NCI-H1930 (cell line): ENCODE measurements around the gene APELA.
"Not testable (repeated sequence)": the region's sequence is repeated elsewhere in the genome, so short reads cannot be mapped to it uniquely, and the experiment has no call there.

Source experiments
- DNase-seq, 2 experiments: peaks; one replicate each; lab custom pipeline; 2025; lab: John Stamatoyannopoulos, UW

Gene APELA

DNA sequence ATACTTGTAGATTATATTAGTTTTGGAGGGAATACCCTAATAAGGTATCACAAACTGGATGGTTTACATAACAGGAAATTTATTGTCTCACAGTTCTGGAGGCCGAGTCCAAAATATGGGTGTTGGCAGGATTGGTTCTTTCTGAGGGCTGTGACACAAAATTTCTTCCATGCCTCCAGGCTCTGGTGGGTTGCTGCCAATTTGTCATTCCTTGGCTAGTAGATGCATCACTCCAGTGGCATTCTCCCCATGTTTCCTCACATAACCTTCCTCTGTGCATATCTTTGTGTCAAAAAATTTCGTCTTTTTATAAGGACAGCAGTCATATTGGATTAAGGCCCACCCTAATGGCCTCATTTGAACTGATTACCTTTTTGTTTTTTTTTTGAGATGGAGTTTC is 49.3 kb downstream of the APELA start:
- DNase-seq = no peak

DNA sequence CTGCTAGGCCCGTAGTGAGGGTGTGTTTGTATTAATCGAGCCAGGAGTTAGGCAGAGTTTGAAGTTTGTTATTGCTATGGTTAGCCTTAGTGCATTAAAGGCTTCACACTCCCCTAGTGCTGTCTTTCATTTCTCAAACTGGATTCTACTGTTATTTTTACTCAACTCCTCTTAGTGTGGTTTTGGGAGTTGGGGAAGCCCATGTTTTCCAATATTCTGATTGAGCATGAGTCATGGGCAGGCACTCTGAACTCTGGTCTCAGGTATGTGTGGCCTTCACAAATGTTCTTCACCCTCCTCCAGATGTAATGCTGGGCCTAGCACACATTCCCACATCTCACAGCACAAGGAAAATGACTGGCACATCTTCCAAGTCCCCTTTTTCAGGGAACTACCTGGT is 50.1 kb downstream of the APELA start:
- DNase-seq = not testable (repeated sequence)

DNA sequence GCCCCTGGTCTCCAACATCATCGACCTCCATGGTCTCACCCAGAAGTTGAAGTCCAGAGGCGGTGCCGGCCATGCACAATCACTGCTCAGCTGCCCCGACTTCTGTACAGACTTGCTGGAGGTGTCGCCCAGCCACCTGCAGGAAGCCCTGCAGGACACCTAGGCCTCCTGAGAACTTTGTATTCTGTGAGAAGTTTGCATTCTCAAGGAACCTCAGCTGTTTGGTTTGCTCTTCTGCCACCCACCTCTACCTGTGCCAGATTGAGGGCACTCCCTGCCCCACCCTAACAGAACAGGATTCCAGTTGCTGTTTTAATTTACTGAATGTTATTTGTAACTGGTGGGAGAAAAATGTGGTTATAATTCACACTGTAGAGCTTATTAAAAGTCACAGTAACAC is 53.7 kb downstream of the APELA start:
- DNase-seq = no peak

DNA sequence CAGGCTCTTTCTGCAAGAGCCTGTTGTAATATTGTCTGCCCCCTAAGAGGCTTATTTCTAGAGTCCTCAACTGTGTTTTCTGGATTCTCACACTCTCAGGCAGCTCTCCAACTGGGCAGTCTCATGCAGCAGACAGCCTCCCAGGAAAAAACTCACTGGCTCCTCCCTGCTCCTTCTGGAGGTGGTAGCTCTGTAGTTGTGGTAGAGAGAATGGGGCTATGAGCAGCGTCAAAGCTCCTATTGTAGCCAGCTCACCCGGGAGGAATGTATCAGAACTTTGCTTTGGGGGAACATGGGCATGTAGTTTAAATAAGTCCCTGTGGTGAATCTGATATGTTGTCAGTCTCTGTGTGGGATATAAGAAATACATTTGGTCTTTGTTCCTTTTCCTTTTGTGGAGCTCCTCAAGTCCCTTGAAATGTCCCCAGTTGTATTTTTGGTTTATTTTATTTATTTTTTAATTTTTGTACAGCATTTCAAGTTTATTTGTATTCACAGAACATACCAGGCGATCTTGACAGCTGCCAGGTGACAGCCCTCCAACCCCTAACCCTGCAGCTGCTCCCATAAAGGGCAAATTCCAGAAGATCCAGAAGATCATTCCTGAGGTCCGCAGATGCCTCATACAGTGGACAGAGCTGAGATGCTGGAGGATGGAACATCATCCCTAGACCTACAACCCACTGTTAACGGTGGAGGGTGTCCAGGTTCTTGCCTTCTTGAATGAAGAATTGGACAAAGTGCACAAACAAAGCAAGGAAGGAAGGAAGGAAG is 54.8 kb downstream of the APELA start:
- DNase-seq = no peak

DNA sequence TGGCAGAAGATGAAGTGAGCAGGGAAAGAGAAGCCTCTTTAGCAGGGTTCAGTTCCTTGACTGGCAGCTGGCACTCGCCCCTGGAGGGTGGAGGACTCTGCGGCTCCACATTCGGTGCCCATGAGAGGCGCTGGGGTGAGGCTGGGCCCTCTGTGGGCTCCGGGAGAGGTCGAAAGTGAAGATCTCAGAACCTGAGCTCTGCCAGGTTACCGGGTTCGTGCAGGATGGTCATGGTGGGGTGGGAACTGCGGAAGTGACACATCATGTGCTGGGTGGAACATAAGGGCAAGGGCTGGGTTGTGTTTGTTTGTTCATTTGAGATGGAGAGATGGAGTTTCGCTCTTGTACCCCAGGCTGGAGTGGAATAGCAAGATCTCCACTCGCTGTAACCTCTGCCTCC is 56.3 kb downstream of the APELA start:
- DNase-seq = no peak

DNA sequence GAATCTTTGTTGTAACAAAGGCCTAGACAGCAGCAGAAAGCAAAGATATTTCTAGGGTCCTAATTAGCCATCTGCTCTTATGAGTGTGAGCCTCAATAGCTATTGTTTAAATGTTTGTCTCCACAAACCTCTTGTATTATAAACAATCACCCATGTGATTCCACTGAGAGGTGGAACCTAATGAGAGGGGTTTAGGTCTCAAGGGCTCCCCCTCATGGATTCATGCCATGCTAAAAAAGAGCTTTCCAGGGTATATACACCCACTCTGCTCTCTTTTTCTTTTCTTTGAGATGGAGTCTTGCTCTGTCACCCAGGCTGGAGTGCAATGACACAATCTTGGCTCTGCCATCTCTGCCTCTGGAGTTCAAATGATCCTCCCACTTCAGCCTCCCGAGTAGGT is 58.4 kb downstream of the APELA start:
- no peak for DNase-seq

DNA sequence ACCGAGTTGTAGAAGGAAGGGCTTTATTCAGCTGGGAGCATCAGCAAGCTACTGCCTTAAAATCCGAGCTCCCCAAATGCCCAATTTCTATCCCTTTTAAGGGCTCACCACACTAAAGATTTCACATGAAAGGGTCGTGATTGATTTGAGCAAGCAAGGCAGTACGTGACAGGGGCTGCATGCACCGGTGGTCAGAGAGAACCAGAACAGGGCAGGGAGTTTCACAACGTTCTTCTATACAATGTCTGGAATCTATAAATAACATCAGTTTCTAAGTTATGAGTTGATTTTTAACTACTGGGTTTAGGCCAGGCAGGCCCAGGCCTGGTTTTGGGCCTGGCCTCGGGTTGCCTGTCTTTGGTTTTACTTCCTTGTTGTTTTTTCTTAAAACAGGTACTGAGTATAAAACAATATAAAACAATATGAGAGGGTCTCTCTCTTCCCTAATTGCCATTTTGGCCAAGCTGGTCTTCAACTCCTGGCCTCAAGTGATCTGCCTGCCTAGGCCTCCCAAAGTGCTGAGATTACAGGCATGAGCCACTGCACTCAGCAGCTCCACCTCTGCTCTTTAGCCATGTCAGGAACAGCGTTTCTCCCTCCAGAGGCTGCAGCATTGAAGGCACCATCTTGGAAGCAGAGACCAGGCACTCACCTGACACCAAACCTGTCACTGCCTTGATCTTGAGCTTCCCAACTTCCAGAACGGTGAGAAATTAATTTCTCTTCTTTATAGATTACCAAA is 59.1 kb downstream of the APELA start:
- not testable (repeated sequence) for DNase-seq

DNA sequence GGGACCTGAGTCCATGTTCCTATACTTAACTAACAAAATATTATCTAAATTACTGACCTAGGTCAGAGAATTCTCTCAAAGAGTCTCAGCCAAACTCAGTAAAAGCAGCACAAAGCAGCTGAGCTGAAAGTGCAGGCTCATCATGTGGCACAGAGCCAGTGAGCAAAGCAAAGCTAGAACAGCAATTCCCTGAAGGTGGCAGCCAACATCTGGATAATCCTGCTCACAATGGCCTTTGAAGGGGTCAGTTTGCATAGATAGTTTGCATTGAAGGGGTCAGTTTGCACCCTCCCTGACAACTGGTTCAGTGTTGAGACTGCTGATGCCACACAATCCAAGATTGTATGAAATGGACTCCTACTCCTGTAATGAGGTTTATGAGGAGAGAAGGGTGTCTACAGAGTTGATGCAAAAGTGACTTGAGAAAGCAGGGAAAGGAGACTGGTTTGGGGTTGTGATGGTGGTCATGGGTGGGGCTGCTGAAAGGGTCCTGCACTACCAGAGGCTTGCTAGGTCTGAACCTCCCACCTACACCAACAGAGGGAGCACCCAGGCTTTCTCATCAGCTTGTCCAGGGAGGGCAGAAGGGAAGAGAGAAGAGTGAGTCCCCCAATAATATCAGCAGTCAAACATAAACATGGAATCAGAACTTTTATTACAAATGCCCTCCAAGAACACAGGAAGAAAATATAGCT is 60.7 kb downstream of the APELA start:
- DNase-seq = no peak

DNA sequence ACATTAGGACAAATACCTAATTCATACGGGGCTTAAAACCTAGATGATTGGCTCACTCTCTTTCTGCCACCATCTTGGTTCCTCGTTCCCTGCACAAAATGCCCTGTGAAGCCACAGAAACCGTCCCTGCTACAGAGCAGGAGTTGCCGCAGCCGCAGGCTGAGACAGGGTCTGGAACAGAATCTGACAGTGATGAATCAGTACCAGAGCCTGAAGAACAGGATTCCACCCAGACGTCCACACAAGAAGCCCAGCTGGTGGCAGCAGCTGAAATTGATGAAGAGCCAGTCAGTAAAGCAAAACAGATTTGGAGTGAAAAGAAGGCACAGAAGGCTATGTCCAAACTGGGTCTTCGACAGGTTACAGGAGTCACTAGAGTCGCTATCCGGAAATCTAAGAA is 66.2 kb downstream of the APELA start:
- DNase-seq = no peak

DNA sequence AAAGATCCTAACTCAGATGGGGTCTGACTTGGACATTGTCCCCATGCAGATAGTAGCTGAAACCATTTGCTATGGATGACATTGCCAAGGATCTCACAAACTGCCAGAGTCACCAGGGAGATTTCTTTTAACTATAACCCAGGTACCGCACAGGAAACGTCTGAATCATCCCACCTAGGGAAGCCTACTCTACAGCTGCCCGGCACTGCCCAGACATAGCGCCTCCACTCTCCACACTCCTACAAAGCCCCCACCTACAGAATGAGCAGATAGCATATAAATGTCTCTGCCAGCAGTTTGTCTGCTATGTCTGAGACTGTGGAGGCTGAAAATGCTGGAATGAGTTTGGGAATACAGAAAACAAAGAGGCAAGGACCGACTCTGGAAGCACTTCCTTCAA is 68.2 kb downstream of the APELA start:
- no peak for DNase-seq

DNA sequence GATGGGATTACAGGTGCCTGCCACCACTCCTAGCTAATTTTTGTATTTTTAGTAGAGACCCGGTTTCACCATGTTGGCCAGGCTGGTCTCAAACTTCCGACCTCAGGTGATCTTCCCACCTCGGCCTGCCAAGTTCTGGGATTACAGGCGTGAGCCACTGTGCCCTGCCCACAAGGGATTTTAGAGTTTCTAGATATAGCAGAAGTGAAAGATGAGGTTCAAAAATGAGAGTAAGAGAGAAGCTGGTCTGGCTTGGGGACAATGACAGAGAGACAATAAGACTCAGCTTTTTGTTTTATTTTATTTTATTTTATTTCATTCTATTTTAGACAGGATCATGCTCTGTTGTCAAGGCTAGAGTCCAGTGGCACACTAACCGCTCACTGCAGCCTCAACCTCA is 69.8 kb downstream of the APELA start:
- DNase-seq = no peak
